ENCODE data around the gene EPS15. TPM values are rescaled to one million over a fixed set of nuclear protein-coding genes. Genes with fewer than 3 reads are reported as not detected.

Gene EPS15
- total and polyA plus RNA-seq, 2 donors (not counting 1 experiment from before 2014, with no cell fraction given): 40.3 to 151 TPM

DNA sequence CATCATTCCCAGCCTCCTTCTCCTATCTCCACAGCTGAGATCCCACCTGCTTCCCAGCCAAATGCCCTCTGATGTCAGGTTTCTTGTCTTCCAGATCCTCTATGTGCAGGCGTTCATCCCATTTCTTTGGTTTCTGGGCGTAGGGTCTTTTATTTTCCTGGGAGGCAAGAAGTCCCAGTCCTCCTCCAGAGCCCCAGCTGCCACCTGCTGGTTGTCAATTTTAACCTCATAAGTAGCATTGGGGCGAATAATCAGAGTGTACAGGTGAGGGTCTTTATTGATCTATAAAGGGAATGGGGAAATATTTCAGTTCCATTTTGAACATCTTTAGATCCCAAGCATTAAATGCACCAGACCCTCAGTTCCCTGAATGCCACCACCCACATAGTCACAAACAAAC is 47.2 kb upstream of the EPS15 start:
- intact Hi-C loops (cut with micrococcal nuclease): no loop called here

DNA sequence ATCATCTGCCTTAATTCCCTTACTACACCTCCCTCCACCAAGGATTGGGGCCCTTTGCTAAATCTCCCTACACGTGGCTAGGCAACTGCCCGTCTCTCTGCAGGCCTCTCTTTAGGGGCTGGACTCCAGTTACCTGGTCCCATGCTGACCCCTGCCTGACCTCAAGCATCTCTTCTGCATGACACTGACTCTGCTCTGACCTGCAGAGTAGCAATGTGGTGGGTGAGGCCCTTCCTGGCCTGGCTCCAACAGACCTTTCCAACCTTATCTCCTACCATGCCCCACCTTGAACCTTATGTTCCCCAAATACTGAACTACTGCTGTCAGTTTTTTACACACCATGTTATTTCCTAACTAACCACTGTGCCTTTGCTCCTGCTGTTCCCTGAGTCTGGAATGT is 45.9 kb upstream of the EPS15 start:
- POLR2A ChIA-PET: no interaction called here
- Histone ChIP-seq H3K4me1 (ENCODE audit: control insufficient read depth in 2 of 2, insufficient read depth in 2 of 2, low read length in 2 of 2) (peaks cover 39 to 41% of the 10 kb centered on the region in 2 donors), H3K9ac (ENCODE audit: low read length) (no peak overlapping the region), H3K27ac (ENCODE audit: low read length in 2 of 2) (no peak overlapping the region), H3K4me3 (ENCODE audit: control extremely low read depth in 1 of 5, extremely low read depth in 1 of 5, insufficient read depth in 1 of 5, low read depth in 2 of 5, low read length in 4 of 5) (no peak overlapping the region), H3K9me3 (ENCODE audit: control extremely low read depth in 1 of 3, control insufficient read depth in 2 of 3, insufficient read depth in 1 of 3, low read length in 2 of 3) (no peaks in the 10 kb centered on the region), H3K27me3 (replicated peaks in 1 of 4; ENCODE audit: control extremely low read depth in 1 of 4, control insufficient read depth in 3 of 4, insufficient read depth in 4 of 4, low read length in 3 of 4) (no peaks in the 10 kb centered on the region), H3K79me2 (ENCODE audit: control insufficient read depth, insufficient read depth, low read length) (peaks cover 4% of the 10 kb centered on the region), H4K20me1 (ENCODE audit: control insufficient read depth, insufficient read depth, low read length, poor library complexity, severe bottlenecking) (no peaks in the 10 kb centered on the region), H3K4me2 (replicated peaks; ENCODE audit: low read depth, low read length, poor library complexity, severe bottlenecking) (no peak overlapping the region), H3K36me3 (replicated peaks in 1 of 2; ENCODE audit: control extremely low read depth in 1 of 2, control insufficient read depth in 1 of 2, extremely low read depth in 1 of 2, insufficient read depth in 2 of 2, low read length in 1 of 2) (no peaks in the 10 kb centered on the region), H2AFZ (ENCODE audit: insufficient read depth, low read depth, low read length, poor library complexity, severe bottlenecking) (no peak overlapping the region)
- CTCF ChIA-PET: no interaction called here
- Mint-ChIP-seq H3K9me3 (ENCODE audit: insufficient read depth) (no peaks in the 10 kb centered on the region), H3K4me1 (peaks cover 29% of the 10 kb centered on the region), H3K27ac (no peak overlapping the region), H3K27me3 (no peaks in the 10 kb centered on the region), H3K4me3 (no peak overlapping the region)
- DNase-seq (no peak), ATAC-seq (ENCODE audit: low read depth) (no peak)
- intact Hi-C loops (cut with micrococcal nuclease): no loop called here
- TF ChIP-seq, protein P1, sequence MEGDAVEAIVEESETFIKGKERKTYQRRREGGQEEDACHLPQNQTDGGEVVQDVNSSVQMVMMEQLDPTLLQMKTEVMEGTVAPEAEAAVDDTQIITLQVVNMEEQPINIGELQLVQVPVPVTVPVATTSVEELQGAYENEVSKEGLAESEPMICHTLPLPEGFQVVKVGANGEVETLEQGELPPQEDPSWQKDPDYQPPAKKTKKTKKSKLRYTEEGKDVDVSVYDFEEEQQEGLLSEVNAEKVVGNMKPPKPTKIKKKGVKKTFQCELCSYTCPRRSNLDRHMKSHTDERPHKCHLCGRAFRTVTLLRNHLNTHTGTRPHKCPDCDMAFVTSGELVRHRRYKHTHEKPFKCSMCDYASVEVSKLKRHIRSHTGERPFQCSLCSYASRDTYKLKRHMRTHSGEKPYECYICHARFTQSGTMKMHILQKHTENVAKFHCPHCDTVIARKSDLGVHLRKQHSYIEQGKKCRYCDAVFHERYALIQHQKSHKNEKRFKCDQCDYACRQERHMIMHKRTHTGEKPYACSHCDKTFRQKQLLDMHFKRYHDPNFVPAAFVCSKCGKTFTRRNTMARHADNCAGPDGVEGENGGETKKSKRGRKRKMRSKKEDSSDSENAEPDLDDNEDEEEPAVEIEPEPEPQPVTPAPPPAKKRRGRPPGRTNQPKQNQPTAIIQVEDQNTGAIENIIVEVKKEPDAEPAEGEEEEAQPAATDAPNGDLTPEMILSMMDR (IDR thresholded peaks at IDR 0.05): no peak
- TF ChIP-seq EZH2 (IDR thresholded peaks at IDR 0.05; ENCODE audit: borderline replicate concordance, insufficient read depth, low read depth, low read length, poor library complexity, severe bottlenecking): no peak
- 90% methylated on average over 2 of the region's 2 CpGs for WGBS (ENCODE audit: insufficient coverage)

More for the DNA sequence above, 47.2 kb upstream of the EPS15 start:
- WGBS (ENCODE audit: insufficient coverage): 90% methylated on average over 2 of the region's 3 CpGs
- TF ChIP-seq, protein P1 (IDR thresholded peaks at IDR 0.05): no peak
- no peak for TF ChIP-seq EZH2 (IDR thresholded peaks at IDR 0.05; ENCODE audit: borderline replicate concordance, insufficient read depth, low read depth, low read length, poor library complexity, severe bottlenecking)
- DNase-seq: no peak
- no peak overlapping the region for H3K4me3 ChIP-seq (ENCODE audit: control extremely low read depth in 1 of 5, extremely low read depth in 1 of 5, insufficient read depth in 1 of 5, low read depth in 2 of 5, low read length in 4 of 5)
- H3K27ac ChIP-seq (ENCODE audit: low read length in 2 of 2): no peak overlapping the region
- H3K27me3 ChIP-seq (replicated peaks in 1 of 4; ENCODE audit: control extremely low read depth in 1 of 4, control insufficient read depth in 3 of 4, insufficient read depth in 4 of 4, low read length in 3 of 4): no peaks in the 10 kb centered on the region
- no peak overlapping the region for H3K9ac ChIP-seq (ENCODE audit: low read length)
- no peaks in the 10 kb centered on the region for H4K20me1 ChIP-seq (ENCODE audit: control insufficient read depth, insufficient read depth, low read length, poor library complexity, severe bottlenecking)
- no peaks in the 10 kb centered on the region for H3K9me3 Mint-ChIP-seq (ENCODE audit: insufficient read depth)
- no peak overlapping the region for H3K4me3 Mint-ChIP-seq
- H3K9me3 ChIP-seq (ENCODE audit: control extremely low read depth in 1 of 3, control insufficient read depth in 2 of 3, insufficient read depth in 1 of 3, low read length in 2 of 3): no peaks in the 10 kb centered on the region
- no peaks in the 10 kb centered on the region for H3K27me3 Mint-ChIP-seq
- peaks cover 51 to 54% of the 10 kb centered on the region in 2 donors for H3K4me1 ChIP-seq (ENCODE audit: control insufficient read depth in 2 of 2, insufficient read depth in 2 of 2, low read length in 2 of 2)
- peaks cover 4% of the 10 kb centered on the region for H3K79me2 ChIP-seq (ENCODE audit: control insufficient read depth, insufficient read depth, low read length)
- no peak overlapping the region for H3K4me2 ChIP-seq (replicated peaks; ENCODE audit: low read depth, low read length, poor library complexity, severe bottlenecking)
- ChIA-PET POLR2A (no interaction called here), CTCF (interaction anchor here (1.0 kb wide), 1 partner anchor 202 kb away, joined by 4 read pairs; no protein-coding TSS in a partner anchor)
- no peaks in the 10 kb centered on the region for H3K36me3 ChIP-seq (replicated peaks in 1 of 2; ENCODE audit: control extremely low read depth in 1 of 2, control insufficient read depth in 1 of 2, extremely low read depth in 1 of 2, insufficient read depth in 2 of 2, low read length in 1 of 2)
- no peak overlapping the region for H3K27ac Mint-ChIP-seq
- H3K4me1 Mint-ChIP-seq: peaks cover 42% of the 10 kb centered on the region
- H2AFZ ChIP-seq (ENCODE audit: insufficient read depth, low read depth, low read length, poor library complexity, severe bottlenecking): no peak overlapping the region
- ATAC-seq (ENCODE audit: low read depth): no peak

All from B cell (primary cell).